AG04449 (cell line): ENCODE measurements around the gene MAML1.
A peak's percentile ranks its signal among the peaks of the same experiment; 100 is the strongest.

Source experiments
- CTCF ChIA-PET: fragments of 350-600 bp; formaldehyde crosslinking; extraction: SDS; loops from one replicate; lab custom pipeline; 2021; ENCODE audit warnings: antibody characterized with exemption; lab: Yijun Ruan, JAX
- POLR2A ChIA-PET: fragments of 400-600, 350-600 bp; formaldehyde crosslinking; extraction: SDS; loops from one replicate; lab custom pipeline; 2020; ENCODE audit warnings: antibody characterized with exemption, inconsistent platforms; lab: Yijun Ruan, JAX
- DNase-seq: peaks from one replicate; pipeline ENCODE4 v3.0.0-alpha.2; 2010; ENCODE audit warnings: low read depth, low spot score
- H3K4me3 ChIP-seq: 2 replicates; pipeline ENCODE4 v1.5.1; 2011; ENCODE audit warnings: low read depth, mild to moderate bottlenecking, control low read depth, low read length
- CTCF ChIP-seq: IDR thresholded peaks from one replicate; pipeline ENCODE4 v1.5.1; 2011; ENCODE audit warnings: mild to moderate bottlenecking, moderate library complexity, low read length, control low read depth, inconsistent platforms; ENCODE audit not compliant: insufficient read depth; ENCODE audit errors: missing control alignments

Gene MAML1

GRCh38 chr5:179698935-179699615 lies 33.5 kb upstream of the MAML1 start, which contains the start of gene CANX:
Gene CANX, plus strand, starts transcription at chr5:179698967. Its CDS starts 6,715 bp downstream, at chr5:179705682.
- DNase-seq = no peak
- TF ChIP-seq CTCF = no peak
- POLR2A ChIA-PET = interaction anchor here (0.6 kb wide), 1 partner anchor 39 kb away, joined by 4 read pairs; no protein-coding TSS in a partner anchor
- CTCF ChIA-PET = interaction anchor here (1.4 to 1.6 kb wide), 2 partner anchors 10 to 66 kb away, joined by 3 read pairs; no protein-coding TSS in a partner anchor
- H3K4me3 ChIP-seq = peak within 1 kb of the TSS; percentile 92

GRCh38 chr5:179699616-179700237 lies 32.9 kb upstream of the MAML1 start:
- peak overlapping the region; percentile 92 for H3K4me3 ChIP-seq
- no peak for DNase-seq
- ChIA-PET POLR2A (no interaction called here), CTCF (interaction anchor here (1.4 to 1.6 kb wide), 2 partner anchors 10 to 66 kb away, joined by 3 read pairs; no protein-coding TSS in a partner anchor)
- no peak for TF ChIP-seq CTCF

- CTCF ChIA-PET = interaction anchor here (0.9 to 1.6 kb wide), 3 partner anchors 9 to 67 kb away, joined by 3 read pairs; partner anchors contain the start of gene CBY3
- no peak for DNase-seq
- TF ChIP-seq CTCF = no peak
- peak overlapping the region; percentile 92 for H3K4me3 ChIP-seq
- POLR2A ChIA-PET = interaction anchor here (0.6 kb wide), 1 partner anchor 86 kb away, joined by 3 read pairs; no protein-coding TSS in a partner anchor
Observed at GRCh38 chr5:179700401-179700918, 32.2 kb upstream of the MAML1 start.

GRCh38 chr5:179716286-179716685 lies 16.3 kb upstream of the MAML1 start:
- TF ChIP-seq CTCF = no peak
- ChIA-PET POLR2A (interaction anchor here (0.6 kb wide), 1 partner anchor 9 kb away, joined by 3 read pairs; no protein-coding TSS in a partner anchor), CTCF (interaction anchor here (0.5 to 2.0 kb wide), 4 partner anchors 10 to 47 kb away, joined by 4 to 10 read pairs (median 6); no protein-coding TSS in a partner anchor)
- no peak for DNase-seq
- no peak overlapping the region for H3K4me3 ChIP-seq

GRCh38 chr5:179720222-179720621 lies 12.4 kb upstream of the MAML1 start:
- DNase-seq = no peak
- H3K4me3 ChIP-seq = no peak overlapping the region
- CTCF ChIA-PET = no interaction called here
- TF ChIP-seq CTCF = no peak
- POLR2A ChIA-PET = no interaction called here
